ENCODE results near the gene NSUN4.
"Not testable (repeated sequence)": the region's sequence is repeated elsewhere in the genome, so short reads cannot be mapped to it uniquely, and the experiment has no call there.

DNA sequence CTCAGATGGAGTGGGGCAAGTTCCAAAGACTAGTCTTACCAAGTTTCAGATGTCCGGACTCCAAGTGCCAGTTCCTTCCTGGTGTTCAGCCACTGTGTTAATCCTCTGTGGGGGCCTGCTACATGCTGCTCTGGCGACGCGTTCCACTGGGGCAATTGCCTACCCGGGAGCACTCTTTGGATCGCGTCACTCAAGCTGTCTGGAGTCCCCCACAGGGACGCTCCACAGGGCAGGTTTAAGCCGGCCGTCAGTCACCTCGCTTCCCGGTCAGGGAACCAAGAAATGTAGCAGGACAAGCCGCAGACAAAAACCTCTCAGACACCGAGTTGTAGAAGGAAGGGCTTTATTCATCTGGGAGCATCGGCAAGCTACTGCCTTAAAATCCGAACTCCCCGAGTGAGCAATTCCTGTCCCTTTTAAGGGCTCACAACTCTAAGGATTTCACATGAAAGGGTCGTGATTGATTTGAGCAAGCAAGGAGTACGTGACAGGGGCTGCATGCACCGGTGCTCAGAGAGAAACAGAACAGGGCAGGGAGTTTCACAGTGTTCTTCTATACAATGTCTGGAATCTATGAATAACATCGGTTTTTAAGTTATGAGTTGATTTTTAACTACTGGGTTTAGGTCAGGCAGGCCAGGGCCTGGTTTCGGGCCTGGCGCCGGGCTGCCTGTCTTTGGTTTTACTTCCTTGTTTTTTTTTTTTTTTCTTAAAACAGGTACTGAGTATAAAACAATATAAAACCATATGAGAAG is 8.6 kb upstream of the NSUN4 start:
- TF ChIP-seq, protein P1, sequence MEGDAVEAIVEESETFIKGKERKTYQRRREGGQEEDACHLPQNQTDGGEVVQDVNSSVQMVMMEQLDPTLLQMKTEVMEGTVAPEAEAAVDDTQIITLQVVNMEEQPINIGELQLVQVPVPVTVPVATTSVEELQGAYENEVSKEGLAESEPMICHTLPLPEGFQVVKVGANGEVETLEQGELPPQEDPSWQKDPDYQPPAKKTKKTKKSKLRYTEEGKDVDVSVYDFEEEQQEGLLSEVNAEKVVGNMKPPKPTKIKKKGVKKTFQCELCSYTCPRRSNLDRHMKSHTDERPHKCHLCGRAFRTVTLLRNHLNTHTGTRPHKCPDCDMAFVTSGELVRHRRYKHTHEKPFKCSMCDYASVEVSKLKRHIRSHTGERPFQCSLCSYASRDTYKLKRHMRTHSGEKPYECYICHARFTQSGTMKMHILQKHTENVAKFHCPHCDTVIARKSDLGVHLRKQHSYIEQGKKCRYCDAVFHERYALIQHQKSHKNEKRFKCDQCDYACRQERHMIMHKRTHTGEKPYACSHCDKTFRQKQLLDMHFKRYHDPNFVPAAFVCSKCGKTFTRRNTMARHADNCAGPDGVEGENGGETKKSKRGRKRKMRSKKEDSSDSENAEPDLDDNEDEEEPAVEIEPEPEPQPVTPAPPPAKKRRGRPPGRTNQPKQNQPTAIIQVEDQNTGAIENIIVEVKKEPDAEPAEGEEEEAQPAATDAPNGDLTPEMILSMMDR (IDR thresholded peaks at IDR 0.05; ENCODE audit: insufficient read depth, low read depth, low read length) = not testable (repeated sequence)
- not testable (repeated sequence) for TF ChIP-seq EZH2 (IDR thresholded peaks at IDR 0.05; ENCODE audit: insufficient read depth, low read length)
